ENCODE results near the gene JAZF1. TPM values are rescaled to one million over a fixed set of nuclear protein-coding genes. Genes with fewer than 3 reads are reported as not detected.

JAZF1 gene
- total and polyA plus RNA-seq, 4 donors = 5.2 to 16.5 (median 10.7) TPM

DNA sequence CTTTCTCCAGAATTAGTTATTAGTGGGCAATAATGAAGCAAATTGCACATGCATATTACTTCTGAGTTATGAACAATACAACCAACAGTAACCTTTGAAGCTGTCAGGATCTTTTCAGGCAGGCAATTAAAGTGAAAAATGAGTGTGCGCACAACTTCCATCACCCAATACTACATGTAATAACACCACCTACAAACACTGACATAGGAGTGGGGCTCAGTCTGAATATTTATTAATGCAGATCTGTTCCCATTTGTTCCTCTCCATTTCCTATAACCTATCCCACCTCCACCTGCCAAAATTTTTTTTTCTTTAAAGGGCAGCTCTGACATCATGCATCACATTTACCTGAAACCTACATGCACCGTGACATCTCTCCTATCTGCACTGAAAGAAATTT lies 177.2 kb downstream of the JAZF1 start:
- no peak overlapping the region for H3K4me3 ChIP-seq
- H3K4me1 ChIP-seq (ENCODE audit: control insufficient read depth in 5 of 5, insufficient read depth in 5 of 5, low read length in 5 of 5) = peaks cover 0 to 10% (median 0%) of the 10 kb centered on the region in 5 donors
- no peak overlapping the region for H3K27ac ChIP-seq (ENCODE audit: low read depth in 1 of 2, low read length in 1 of 2)
- no peaks in the 10 kb centered on the region for H3K27me3 ChIP-seq (ENCODE audit: control insufficient read depth in 3 of 3, insufficient read depth in 3 of 3, low read length in 2 of 3)
- no peak overlapping the region for H3K9ac ChIP-seq (ENCODE audit: insufficient read depth in 1 of 2, low read length in 2 of 2)
- H3K9me3 ChIP-seq (ENCODE audit: control insufficient read depth in 4 of 4, insufficient read depth in 3 of 4, low read length in 3 of 4) = no peaks in the 10 kb centered on the region
- no peaks in the 10 kb centered on the region for H3K36me3 ChIP-seq (ENCODE audit: control insufficient read depth in 4 of 4, insufficient read depth in 4 of 4, low read length in 4 of 4)
- no peak for DNase-seq
- TF ChIP-seq, protein P1, sequence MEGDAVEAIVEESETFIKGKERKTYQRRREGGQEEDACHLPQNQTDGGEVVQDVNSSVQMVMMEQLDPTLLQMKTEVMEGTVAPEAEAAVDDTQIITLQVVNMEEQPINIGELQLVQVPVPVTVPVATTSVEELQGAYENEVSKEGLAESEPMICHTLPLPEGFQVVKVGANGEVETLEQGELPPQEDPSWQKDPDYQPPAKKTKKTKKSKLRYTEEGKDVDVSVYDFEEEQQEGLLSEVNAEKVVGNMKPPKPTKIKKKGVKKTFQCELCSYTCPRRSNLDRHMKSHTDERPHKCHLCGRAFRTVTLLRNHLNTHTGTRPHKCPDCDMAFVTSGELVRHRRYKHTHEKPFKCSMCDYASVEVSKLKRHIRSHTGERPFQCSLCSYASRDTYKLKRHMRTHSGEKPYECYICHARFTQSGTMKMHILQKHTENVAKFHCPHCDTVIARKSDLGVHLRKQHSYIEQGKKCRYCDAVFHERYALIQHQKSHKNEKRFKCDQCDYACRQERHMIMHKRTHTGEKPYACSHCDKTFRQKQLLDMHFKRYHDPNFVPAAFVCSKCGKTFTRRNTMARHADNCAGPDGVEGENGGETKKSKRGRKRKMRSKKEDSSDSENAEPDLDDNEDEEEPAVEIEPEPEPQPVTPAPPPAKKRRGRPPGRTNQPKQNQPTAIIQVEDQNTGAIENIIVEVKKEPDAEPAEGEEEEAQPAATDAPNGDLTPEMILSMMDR (IDR thresholded peaks at IDR 0.05; ENCODE audit: control extremely low read depth, extremely low read depth) = no peak
- WGBS, 2 donors = 96% methylated on average over 2 of the region's 2 CpGs
- ATAC-seq (ENCODE audit: insufficient read depth, low FRiP score) = no peak

DNA sequence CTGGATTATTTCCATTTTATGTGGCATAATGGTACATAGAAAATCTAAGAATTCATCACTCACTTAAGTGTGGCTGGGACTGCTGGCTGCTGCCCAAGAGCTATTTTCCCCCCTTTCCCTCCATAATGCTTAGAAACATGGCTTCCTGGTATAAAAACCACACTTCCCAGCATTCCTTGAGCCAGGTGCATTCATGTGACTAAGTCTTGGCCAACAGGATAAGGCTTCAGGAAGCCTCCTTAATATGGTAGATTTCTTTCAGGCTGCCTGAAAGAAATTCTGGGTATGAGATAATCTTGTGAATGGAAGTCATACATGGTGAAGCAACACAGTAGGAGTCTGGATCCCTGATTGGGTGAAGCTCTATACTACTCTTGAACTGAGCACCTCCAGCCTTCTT lies 178.0 kb downstream of the JAZF1 start:
- no peak for ATAC-seq (ENCODE audit: insufficient read depth, low FRiP score)
- DNase-seq = peak in 2 of 3 donors; percentile 20 to 34
- Histone ChIP-seq H3K4me1 (ENCODE audit: control insufficient read depth in 5 of 5, insufficient read depth in 5 of 5, low read length in 5 of 5) (peaks cover 0 to 10% (median 0%) of the 10 kb centered on the region in 5 donors), H3K36me3 (ENCODE audit: control insufficient read depth in 4 of 4, insufficient read depth in 4 of 4, low read length in 4 of 4) (no peaks in the 10 kb centered on the region), H3K27me3 (ENCODE audit: control insufficient read depth in 3 of 3, insufficient read depth in 3 of 3, low read length in 2 of 3) (no peaks in the 10 kb centered on the region), H3K9ac (ENCODE audit: insufficient read depth in 1 of 2, low read length in 2 of 2) (no peak overlapping the region), H3K9me3 (ENCODE audit: control insufficient read depth in 4 of 4, insufficient read depth in 3 of 4, low read length in 3 of 4) (no peaks in the 10 kb centered on the region), H3K4me3 (no peak overlapping the region), H3K27ac (ENCODE audit: low read depth in 1 of 2, low read length in 1 of 2) (no peak overlapping the region)
- TF ChIP-seq, protein P1 (IDR thresholded peaks at IDR 0.05; ENCODE audit: control extremely low read depth, extremely low read depth) = no peak

DNA sequence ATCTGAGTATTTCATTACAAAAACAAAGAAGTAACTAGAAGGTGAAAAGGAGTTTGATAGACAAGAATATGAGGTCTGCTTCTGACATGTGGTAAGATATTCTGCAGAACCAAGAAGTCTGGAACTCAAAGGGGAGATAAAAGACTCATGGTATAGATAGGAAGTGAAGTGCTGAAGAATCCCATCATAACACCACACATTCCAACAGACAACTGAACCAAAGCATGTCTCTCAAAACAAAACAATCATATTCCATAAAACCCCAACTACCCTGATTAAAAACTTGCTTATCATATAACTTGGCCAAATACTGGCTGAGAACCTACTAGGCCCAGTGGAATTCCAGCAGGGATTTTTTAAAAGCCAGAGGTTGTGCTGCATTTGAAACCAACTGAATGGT lies 178.7 kb downstream of the JAZF1 start:
- H3K27me3 ChIP-seq (ENCODE audit: control insufficient read depth in 3 of 3, insufficient read depth in 3 of 3, low read length in 2 of 3) = no peaks in the 10 kb centered on the region
- H3K4me3 ChIP-seq = no peak overlapping the region
- H3K36me3 ChIP-seq (ENCODE audit: control insufficient read depth in 4 of 4, insufficient read depth in 4 of 4, low read length in 4 of 4) = no peaks in the 10 kb centered on the region
- no peak for ATAC-seq (ENCODE audit: insufficient read depth, low FRiP score)
- TF ChIP-seq, protein P1 (IDR thresholded peaks at IDR 0.05; ENCODE audit: control extremely low read depth, extremely low read depth) = no peak
- H3K27ac ChIP-seq (ENCODE audit: low read depth in 1 of 2, low read length in 1 of 2) = no peak overlapping the region
- DNase-seq = no peak
- no peaks in the 10 kb centered on the region for H3K9me3 ChIP-seq (ENCODE audit: control insufficient read depth in 4 of 4, insufficient read depth in 3 of 4, low read length in 3 of 4)
- peaks cover 0 to 10% (median 0%) of the 10 kb centered on the region in 5 donors for H3K4me1 ChIP-seq (ENCODE audit: control insufficient read depth in 5 of 5, insufficient read depth in 5 of 5, low read length in 5 of 5)
- H3K9ac ChIP-seq (ENCODE audit: insufficient read depth in 1 of 2, low read length in 2 of 2) = no peak overlapping the region

DNA sequence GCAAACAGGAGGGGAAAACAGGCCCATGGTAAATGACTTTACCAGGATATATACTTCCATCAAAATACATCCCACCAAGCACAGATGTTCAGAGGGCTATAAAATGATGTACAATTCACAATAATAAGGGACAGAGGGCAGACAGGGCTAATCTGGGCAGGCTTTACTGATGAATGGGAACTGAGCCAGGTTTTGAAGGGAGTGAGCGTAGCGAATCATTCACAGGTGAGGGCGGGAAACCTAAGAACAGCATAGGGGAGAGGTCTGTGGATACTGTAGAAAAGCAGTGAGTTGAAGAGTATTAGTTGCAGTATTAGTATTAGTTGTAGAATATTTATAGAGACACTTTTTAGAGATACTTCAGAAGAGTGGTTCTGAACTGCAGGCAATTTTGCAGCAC lies 180.8 kb downstream of the JAZF1 start:
- Histone ChIP-seq H3K4me3 (no peak overlapping the region), H3K36me3 (ENCODE audit: control insufficient read depth in 4 of 4, insufficient read depth in 4 of 4, low read length in 4 of 4) (no peaks in the 10 kb centered on the region), H3K9me3 (ENCODE audit: control insufficient read depth in 4 of 4, insufficient read depth in 3 of 4, low read length in 3 of 4) (no peaks in the 10 kb centered on the region), H3K4me1 (ENCODE audit: control insufficient read depth in 5 of 5, insufficient read depth in 5 of 5, low read length in 5 of 5) (peaks cover 0 to 9% (median 0%) of the 10 kb centered on the region in 5 donors), H3K9ac (ENCODE audit: insufficient read depth in 1 of 2, low read length in 2 of 2) (no peak overlapping the region), H3K27me3 (ENCODE audit: control insufficient read depth in 3 of 3, insufficient read depth in 3 of 3, low read length in 2 of 3) (no peaks in the 10 kb centered on the region), H3K27ac (ENCODE audit: low read depth in 1 of 2, low read length in 1 of 2) (no peak overlapping the region)
- WGBS, 2 donors = 91 to 99% methylated on average over 3 of the region's 3 CpGs
- TF ChIP-seq, protein P1 (IDR thresholded peaks at IDR 0.05; ENCODE audit: control extremely low read depth, extremely low read depth) = no peak
- ATAC-seq (ENCODE audit: insufficient read depth, low FRiP score) = no peak
- DNase-seq = no peak

Data from lung (tissue), 12 donors.